AG04449 (cell line): ENCODE measurements around the gene EML6.

Source experiments
- CTCF ChIA-PET: fragments of 350-600 bp; formaldehyde crosslinking; extraction: SDS; loops from one replicate; lab custom pipeline; 2021; ENCODE audit warnings: antibody characterized with exemption; lab: Yijun Ruan, JAX
- POLR2A ChIA-PET: fragments of 400-600, 350-600 bp; formaldehyde crosslinking; extraction: SDS; loops from one replicate; lab custom pipeline; 2020; ENCODE audit warnings: antibody characterized with exemption, inconsistent platforms; lab: Yijun Ruan, JAX
- DNase-seq: peaks from one replicate; pipeline ENCODE4 v3.0.0-alpha.2; 2010; ENCODE audit warnings: low read depth, low spot score
- H3K4me3 ChIP-seq: 2 replicates; pipeline ENCODE4 v1.5.1; 2011; ENCODE audit warnings: low read depth, mild to moderate bottlenecking, control low read depth, low read length
- CTCF ChIP-seq: IDR thresholded peaks from one replicate; pipeline ENCODE4 v1.5.1; 2011; ENCODE audit warnings: mild to moderate bottlenecking, moderate library complexity, low read length, control low read depth, inconsistent platforms; ENCODE audit not compliant: insufficient read depth; ENCODE audit errors: missing control alignments

The EML6 gene

GRCh38 chr2:54891909-54892308 is 168.4 kb downstream of the EML6 start:
- H3K4me3 ChIP-seq, result no peak overlapping the region
- DNase-seq, result no peak
- ChIA-PET POLR2A (no interaction called here), CTCF (interaction anchor here (1.1 to 7.1 kb wide), 2 partner anchors 8 to 11 kb away, joined by 3 to 66 read pairs; no protein-coding TSS in a partner anchor)
- no peak for TF ChIP-seq CTCF

DNA sequence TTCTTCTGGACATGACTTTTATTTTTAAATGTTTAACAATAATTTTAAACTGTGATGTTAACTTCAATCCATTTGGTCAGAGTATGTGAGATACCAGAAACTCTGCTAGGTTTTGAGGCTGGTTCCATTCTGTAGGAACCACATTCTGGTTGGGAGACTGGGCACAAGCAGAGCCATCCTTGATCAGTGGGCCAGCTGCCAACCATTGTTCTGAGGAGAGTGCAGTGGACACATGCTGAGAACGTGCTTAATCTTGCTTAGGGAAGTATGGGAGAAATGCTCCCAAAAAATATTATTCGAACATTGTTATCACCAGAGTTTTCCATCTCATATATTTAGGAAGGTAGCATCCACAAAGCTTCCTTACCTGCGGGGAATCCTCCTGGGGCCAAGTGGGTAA is 171.0 kb downstream of the EML6 start:
- TF ChIP-seq CTCF, result no peak
- no peak overlapping the region for H3K4me3 ChIP-seq
- CTCF ChIA-PET, result interaction anchor here (0.8 to 13.0 kb wide), 7 partner anchors 9 to 280 kb away, joined by 3 to 304 read pairs (median 3); no protein-coding TSS in a partner anchor
- DNase-seq, result no peak
- POLR2A ChIA-PET, result no interaction called here

DNA sequence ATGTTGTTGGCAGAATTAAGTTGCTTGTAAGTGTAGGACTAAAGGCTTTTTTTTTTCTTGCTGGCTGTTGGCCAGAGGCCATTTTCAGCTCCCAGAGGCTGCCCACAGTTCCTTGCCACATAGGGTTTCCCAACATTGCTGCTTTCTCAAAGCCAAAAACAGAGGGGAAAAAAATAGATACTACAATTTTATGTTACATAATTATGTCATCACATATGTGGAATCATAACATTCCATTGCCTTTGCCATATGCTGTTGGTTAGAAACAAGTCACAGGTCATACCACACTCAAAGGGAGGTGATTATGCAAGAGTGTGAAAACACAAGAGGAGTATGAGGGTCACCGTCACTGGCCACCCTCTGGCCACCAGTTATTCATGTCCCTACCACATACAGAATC is 172.3 kb downstream of the EML6 start:
- H3K4me3 ChIP-seq, result no peak overlapping the region
- ChIA-PET POLR2A (no interaction called here), CTCF (interaction anchor here (1.5 to 13.0 kb wide), 2 partner anchors 57 to 279 kb away, joined by 3 to 304 read pairs; no protein-coding TSS in a partner anchor)
- DNase-seq, result no peak
- TF ChIP-seq CTCF, result no peak

GRCh38 chr2:54897420-54898310 is 174.2 kb downstream of the EML6 start:
- POLR2A ChIA-PET, result no interaction called here
- no peak for TF ChIP-seq CTCF
- H3K4me3 ChIP-seq, result no peak overlapping the region
- CTCF ChIA-PET, result interaction anchor here (1.4 to 13.0 kb wide), 8 partner anchors 8 to 332 kb away, joined by 5 to 304 read pairs (median 14); no protein-coding TSS in a partner anchor
- DNase-seq, result no peak

- DNase-seq, result no peak
- TF ChIP-seq CTCF, result no peak
- H3K4me3 ChIP-seq, result no peak overlapping the region
- CTCF ChIA-PET, result interaction anchor here (0.6 to 13.0 kb wide), 33 partner anchors 9 to 792 kb away, joined by 3 to 304 read pairs (median 8); no protein-coding TSS in a partner anchor
- POLR2A ChIA-PET, result no interaction called here
These were observed 175.2 kb downstream of the EML6 start for GRCh38 chr2:54898456-54899226.
